CD14-positive monocyte (primary cell): Measurements from ENCODE around the gene TCIRG1. TPM values are rescaled to one million over a fixed set of nuclear protein-coding genes. Genes with fewer than 3 reads are reported as not detected.
A peak's percentile ranks its signal among the peaks of the same experiment; 100 is the strongest.

Experiments used
- DNase-seq, 3 donors: peaks; one replicate each; pipeline ENCODE4 v3.0.0-alpha.2; 2011 to 2022
- H2AFZ ChIP-seq: 2 replicates; pipeline ENCODE4 v1.6.0; 2012; ENCODE audit warnings: mild to moderate bottlenecking, low read depth, low read length, inconsistent platforms; ENCODE audit not compliant: insufficient read depth, poor library complexity, severe bottlenecking
- H3K27ac ChIP-seq, 2 donors: 1 replicate in 1 of 2; 2 replicates in 1 of 2; pipeline ENCODE4 v1.5.1; 2012 to 2013; ENCODE audit warnings: low read length in 2 of 2, control low read depth in 1 of 2, inconsistent platforms in 1 of 2, low read depth in 1 of 2, mild to moderate bottlenecking in 1 of 2
- H3K27me3 ChIP-seq, 2 donors: one replicate each; pipeline versions ENCODE4 v1.6.0 to v1.6.1; 2011 to 2013; ENCODE audit warnings: low read length in 2 of 2; ENCODE audit not compliant: control insufficient read depth in 2 of 2, insufficient read depth in 2 of 2
- H3K36me3 ChIP-seq, 2 donors: replicated peaks in 1 of 2; 1 replicate in 1 of 2; 2 replicates in 1 of 2; pipeline versions ENCODE4 v1.5.1 to v1.6.1; 2012 to 2013; ENCODE audit warnings: low read length in 2 of 2, control low read depth in 1 of 2, inconsistent platforms in 1 of 2, mild to moderate bottlenecking in 1 of 2; ENCODE audit not compliant: insufficient read depth in 2 of 2, control insufficient read depth in 1 of 2
- H3K4me1 ChIP-seq, 2 donors: 1 replicate in 1 of 2; 2 replicates in 1 of 2; pipeline versions ENCODE4 v1.5.1 to v1.6.1; 2012 to 2013; ENCODE audit warnings: low read length in 2 of 2, control low read depth in 1 of 2, inconsistent platforms in 1 of 2, mild to moderate bottlenecking in 1 of 2, moderate library complexity in 1 of 2; ENCODE audit not compliant: insufficient read depth in 2 of 2, control insufficient read depth in 1 of 2
- H3K4me2 ChIP-seq: replicated peaks from 2 replicates; pipeline ENCODE3; 2012; ENCODE audit warnings: low read length, moderate library complexity, mild to moderate bottlenecking; ENCODE audit not compliant: poor library complexity, severe bottlenecking; ENCODE audit errors: extremely low read depth
- H3K4me3 ChIP-seq, 3 experiments: fragments of 200-600 bp in 1 of 3; sonication (generic) in 1 of 3; replicated peaks in 1 of 3; 1 replicate in 2 of 3; 2 replicates in 1 of 3; pipeline ENCODE4 v1.5.1; 2011 to 2013; ENCODE audit warnings: low read length in 3 of 3, mild to moderate bottlenecking in 3 of 3, control low read depth in 2 of 3, low read depth in 2 of 3, inconsistent platforms in 1 of 3, moderate library complexity in 1 of 3
- H3K79me2 ChIP-seq: 2 replicates; pipeline ENCODE4 v1.6.0; 2012; ENCODE audit warnings: mild to moderate bottlenecking, control low read depth, inconsistent platforms, low read length, moderate library complexity; ENCODE audit not compliant: insufficient read depth
- H3K9ac ChIP-seq: 2 replicates; pipeline ENCODE4 v1.6.0; 2017; ENCODE audit warnings: low read length, mild to moderate bottlenecking; ENCODE audit not compliant: insufficient read depth, poor library complexity, severe bottlenecking
- H3K9me3 ChIP-seq, 2 donors: replicated peaks in 1 of 2; 1 replicate in 1 of 2; 2 replicates in 1 of 2; pipeline versions ENCODE4 v1.5.1 to v1.6.1; 2012 to 2013; ENCODE audit warnings: low read length in 2 of 2, control low read depth in 1 of 2; ENCODE audit not compliant: control insufficient read depth in 1 of 2, insufficient read depth in 1 of 2
- H4K20me1 ChIP-seq: 2 replicates; pipeline ENCODE4 v1.6.0; 2012; ENCODE audit warnings: mild to moderate bottlenecking, low read length, control low read depth, moderate library complexity; ENCODE audit not compliant: insufficient read depth
- H3K27ac Mint-ChIP-seq, 7 donors: one replicate each; pipeline ENCODE4 v1.8.0; 2020; ENCODE audit warnings: mild to moderate bottlenecking in 7 of 7, mixed read lengths in 7 of 7, moderate library complexity in 6 of 7, inconsistent platforms in 2 of 7
- H3K27me3 Mint-ChIP-seq, 3 donors: one replicate each; pipeline ENCODE4 v1.8.0; 2021 to 2022; ENCODE audit warnings: low read depth in 3 of 3, mild to moderate bottlenecking in 3 of 3, mixed read lengths in 3 of 3, moderate library complexity in 3 of 3, inconsistent platforms in 1 of 3
- H3K36me3 Mint-ChIP-seq, 2 donors: one replicate each; pipeline ENCODE4 v1.8.0; 2020; ENCODE audit warnings: mixed read lengths in 2 of 2, inconsistent platforms in 1 of 2, mild to moderate bottlenecking in 1 of 2
- H3K4me1 Mint-ChIP-seq: one replicate; pipeline ENCODE4 v1.8.0; 2020; ENCODE audit warnings: mild to moderate bottlenecking, mixed read lengths
- H3K4me3 Mint-ChIP-seq, 2 donors: one replicate each; pipeline ENCODE4 v1.8.0; 2020; ENCODE audit warnings: mild to moderate bottlenecking in 2 of 2, mixed read lengths in 2 of 2, moderate library complexity in 1 of 2
- H3K9me3 Mint-ChIP-seq, 7 donors: one replicate each; pipeline ENCODE4 v1.8.0; 2020 to 2022; ENCODE audit warnings: mixed read lengths in 7 of 7, mild to moderate bottlenecking in 6 of 7, moderate library complexity in 6 of 7, inconsistent platforms in 2 of 7
- CTCF ChIP-seq: fragments of 200-600 bp; IDR thresholded peaks from one replicate; pipeline ENCODE4 v1.8.0; 2022; ENCODE audit warnings: antibody characterized with exemption, mild to moderate bottlenecking
- WGBS: methylation state at CpG from one replicate; pipeline ENCODE4 v1.1.5; 2013; ENCODE audit warnings: missing lambda C conversion rate; ENCODE audit not compliant: insufficient coverage; 5-methylcytosine and 5-hydroxymethylcytosine counted together
- intact Hi-C, 2 donors: fragments of 100-400 bp; cut with micrococcal nuclease; formaldehyde crosslinking; loops; one replicate each; pipeline versions ENCODE4 v1.15.0 to v1.15.1; 2023
- polyA plus RNA-seq, 3 donors: library from polyadenylated mRNA; depleted of rRNA in 1 of 3; unstranded in 2 of 3; stranded (reverse) in 1 of 3; fragments of 300-500 nt in 2 of 3; fragments of >200 nt in 1 of 3; fragmentation: Illumina TruSeq in 2 of 3; gene quantifications; 1 replicate in 2 of 3; 2 replicates in 1 of 3; pipeline ENCODE4 v1.2.3, GENCODE V29; 2012 to 2021

The TCIRG1 gene
- polyA plus RNA-seq, 3 donors, result 197 to 1,286 (median 225) TPM

GRCh38 chr11:68052137-68052873, 13.5 kb downstream of the TCIRG1 start:
- Histone ChIP-seq H3K27ac (peak overlapping the region in 1 of 2 donors; percentile 14), H4K20me1 (peaks cover 71% of the 10 kb centered on the region), H3K79me2 (no peaks in the 10 kb centered on the region), H3K27me3 (no peaks in the 10 kb centered on the region), H3K4me3 (no peak overlapping the region), H3K9me3 (no peaks in the 10 kb centered on the region), H3K4me1 (no peaks in the 10 kb centered on the region), H3K4me2 (no peak overlapping the region), H3K36me3 (peaks cover 60 to 67% of the 10 kb centered on the region in 2 donors), H2AFZ (no peak overlapping the region), H3K9ac (no peak overlapping the region)
- peaks cover 0 to 3% (median 0%) of the 10 kb centered on the region in 7 donors for H3K9me3 Mint-ChIP-seq
- no peak for DNase-seq
- H3K36me3 Mint-ChIP-seq, result peaks cover 50 to 53% of the 10 kb centered on the region in 2 donors
- H3K27ac Mint-ChIP-seq, result peak overlapping the region in 6 of 7 donors; percentile 7 to 79 (median 64)
- TF ChIP-seq CTCF, result no peak
- WGBS, result 96% methylated on average over 12 of the region's 15 CpGs
- peaks cover 0 to 2% (median 0%) of the 10 kb centered on the region in 3 donors for H3K27me3 Mint-ChIP-seq
- intact Hi-C loops, result no loop called here
- H3K4me1 Mint-ChIP-seq, result no peaks in the 10 kb centered on the region
- no peak overlapping the region for H3K4me3 Mint-ChIP-seq

GRCh38 chr11:68053117-68053516, 14.3 kb downstream of the TCIRG1 start:
- H3K27me3 Mint-ChIP-seq, result no peaks in the 10 kb centered on the region
- H3K36me3 Mint-ChIP-seq, result peaks cover 46 to 51% of the 10 kb centered on the region in 2 donors
- no peaks in the 10 kb centered on the region for H3K27me3 ChIP-seq
- peak overlapping the region in 5 of 7 donors; percentile 24 to 87 (median 58) for H3K27ac Mint-ChIP-seq
- H3K9me3 Mint-ChIP-seq, result peaks cover 0 to 3% (median 0%) of the 10 kb centered on the region in 7 donors
- H3K79me2 ChIP-seq, result no peaks in the 10 kb centered on the region
- intact Hi-C loops, result no loop called here
- no peak overlapping the region for H3K9ac ChIP-seq
- peaks cover 52 to 64% of the 10 kb centered on the region in 2 donors for H3K36me3 ChIP-seq
- H3K9me3 ChIP-seq, result no peaks in the 10 kb centered on the region
- no peak overlapping the region for H3K4me3 ChIP-seq
- no peaks in the 10 kb centered on the region for H3K4me1 ChIP-seq
- H3K4me2 ChIP-seq, result no peak overlapping the region
- no peaks in the 10 kb centered on the region for H3K4me1 Mint-ChIP-seq
- WGBS, result 90% methylated on average over 9 of the region's 9 CpGs
- no peak for TF ChIP-seq CTCF
- DNase-seq, result no peak
- H3K4me3 Mint-ChIP-seq, result no peak overlapping the region
- no peak overlapping the region for H2AFZ ChIP-seq
- peaks cover 62% of the 10 kb centered on the region for H4K20me1 ChIP-seq
- peak overlapping the region in 1 of 2 donors; percentile 31 for H3K27ac ChIP-seq
